GM12872 (cell line): ENCODE results near the gene PRRT3.

ENCODE experiments used
- TF ChIP-seq, protein P1 (sequence below): IDR thresholded peaks from 3 replicates; pipeline ENCODE4 v1.5.1; 2011; ENCODE audit warnings: low read depth, mild to moderate bottlenecking, low read length, moderate library complexity; ENCODE audit not compliant: insufficient read depth

PRRT3 gene

DNA sequence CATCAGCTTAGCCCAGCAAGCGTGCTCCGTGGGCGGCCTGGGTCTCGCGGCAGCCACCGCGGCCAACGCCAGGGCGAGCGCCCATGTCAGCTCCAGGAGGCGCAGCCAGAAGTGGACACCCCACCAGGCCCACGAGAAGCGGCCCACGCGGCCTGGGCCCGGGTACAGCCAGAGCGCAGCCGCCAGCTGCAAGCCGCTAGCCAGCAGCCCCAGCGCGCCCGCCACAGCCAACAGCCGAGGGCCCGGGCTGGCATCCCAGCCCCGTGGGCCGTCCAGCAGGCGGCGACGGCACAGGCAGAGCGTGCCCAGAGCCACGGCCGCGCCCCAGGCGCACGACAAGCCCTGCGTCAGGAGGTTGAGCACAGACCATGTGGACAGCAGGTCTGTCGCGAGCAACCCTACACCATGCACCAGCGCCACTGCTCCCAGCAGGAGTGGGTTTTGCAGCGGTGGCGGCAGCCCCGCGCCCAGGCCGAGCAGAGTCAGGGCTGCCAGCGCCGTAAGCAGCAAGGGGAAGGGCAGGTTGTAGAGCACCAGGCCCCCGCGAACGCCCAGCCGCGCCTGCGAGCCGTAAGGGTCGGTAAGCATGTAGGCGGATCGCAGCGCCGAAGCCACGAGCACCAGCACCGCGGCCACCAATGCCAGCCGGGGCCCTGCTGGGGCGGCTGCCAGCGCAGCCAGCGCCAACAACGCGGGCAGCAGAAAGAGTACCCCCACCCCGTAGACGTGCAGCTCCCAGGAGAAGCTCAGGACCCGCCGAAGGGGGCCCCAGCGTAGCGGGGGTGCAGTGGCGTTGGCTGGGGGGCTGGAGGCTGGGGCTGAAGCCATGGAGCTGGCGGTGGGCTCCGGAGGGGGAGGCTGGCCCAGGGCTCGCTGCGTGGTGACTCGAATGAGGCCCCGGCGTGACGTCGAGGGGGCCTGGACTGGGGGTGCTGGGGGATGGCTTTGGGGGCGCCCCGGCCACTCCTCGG, 4.9 kb downstream of the PRRT3 start:
- TF ChIP-seq, protein P1, sequence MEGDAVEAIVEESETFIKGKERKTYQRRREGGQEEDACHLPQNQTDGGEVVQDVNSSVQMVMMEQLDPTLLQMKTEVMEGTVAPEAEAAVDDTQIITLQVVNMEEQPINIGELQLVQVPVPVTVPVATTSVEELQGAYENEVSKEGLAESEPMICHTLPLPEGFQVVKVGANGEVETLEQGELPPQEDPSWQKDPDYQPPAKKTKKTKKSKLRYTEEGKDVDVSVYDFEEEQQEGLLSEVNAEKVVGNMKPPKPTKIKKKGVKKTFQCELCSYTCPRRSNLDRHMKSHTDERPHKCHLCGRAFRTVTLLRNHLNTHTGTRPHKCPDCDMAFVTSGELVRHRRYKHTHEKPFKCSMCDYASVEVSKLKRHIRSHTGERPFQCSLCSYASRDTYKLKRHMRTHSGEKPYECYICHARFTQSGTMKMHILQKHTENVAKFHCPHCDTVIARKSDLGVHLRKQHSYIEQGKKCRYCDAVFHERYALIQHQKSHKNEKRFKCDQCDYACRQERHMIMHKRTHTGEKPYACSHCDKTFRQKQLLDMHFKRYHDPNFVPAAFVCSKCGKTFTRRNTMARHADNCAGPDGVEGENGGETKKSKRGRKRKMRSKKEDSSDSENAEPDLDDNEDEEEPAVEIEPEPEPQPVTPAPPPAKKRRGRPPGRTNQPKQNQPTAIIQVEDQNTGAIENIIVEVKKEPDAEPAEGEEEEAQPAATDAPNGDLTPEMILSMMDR = no peak

DNA sequence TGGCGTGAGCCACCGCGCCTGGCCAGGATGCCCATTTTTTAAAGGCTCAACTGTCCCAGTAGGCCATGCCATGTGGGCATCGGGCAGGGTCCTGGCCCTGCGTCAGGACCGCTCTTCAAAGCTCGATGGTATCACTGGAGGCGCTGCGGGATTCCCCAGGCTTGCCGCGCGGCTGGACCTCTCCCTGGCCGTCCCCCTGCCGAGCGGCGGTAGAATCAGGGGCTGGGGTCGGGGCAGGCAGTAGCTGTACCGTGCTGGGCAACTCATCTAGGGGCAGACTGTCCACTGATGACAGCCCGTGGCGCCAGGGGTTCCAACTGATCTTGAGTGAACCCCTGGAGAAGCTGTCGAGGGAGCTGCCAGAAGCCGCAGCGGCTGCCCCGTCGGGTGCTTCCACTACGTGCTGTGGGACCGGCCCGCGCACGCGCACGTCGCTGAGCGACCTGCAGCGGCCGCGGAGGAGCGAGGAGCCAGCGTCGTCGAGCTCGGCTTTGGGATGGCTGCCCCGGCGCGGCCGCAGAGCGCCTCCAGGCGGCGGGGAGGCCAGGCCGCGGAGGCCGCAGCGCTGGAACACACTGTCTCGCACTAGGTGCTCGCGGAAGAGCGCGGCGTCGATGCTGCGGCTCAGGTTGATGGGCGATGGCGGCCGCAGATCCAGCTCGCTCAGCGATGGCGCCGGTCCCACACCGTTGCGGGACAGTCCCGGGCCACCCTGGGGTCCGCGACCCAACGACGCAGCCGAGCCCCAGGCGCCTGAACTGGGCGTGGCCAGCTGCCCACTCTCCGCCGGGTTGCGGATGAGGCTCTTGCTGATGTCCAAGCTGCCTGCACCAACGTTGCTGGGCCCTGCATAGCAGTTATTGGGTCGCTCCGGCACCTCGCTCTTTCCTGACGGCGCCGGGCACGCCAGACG, 5.8 kb downstream of the PRRT3 start:
- TF ChIP-seq, protein P1 = no peak

DNA sequence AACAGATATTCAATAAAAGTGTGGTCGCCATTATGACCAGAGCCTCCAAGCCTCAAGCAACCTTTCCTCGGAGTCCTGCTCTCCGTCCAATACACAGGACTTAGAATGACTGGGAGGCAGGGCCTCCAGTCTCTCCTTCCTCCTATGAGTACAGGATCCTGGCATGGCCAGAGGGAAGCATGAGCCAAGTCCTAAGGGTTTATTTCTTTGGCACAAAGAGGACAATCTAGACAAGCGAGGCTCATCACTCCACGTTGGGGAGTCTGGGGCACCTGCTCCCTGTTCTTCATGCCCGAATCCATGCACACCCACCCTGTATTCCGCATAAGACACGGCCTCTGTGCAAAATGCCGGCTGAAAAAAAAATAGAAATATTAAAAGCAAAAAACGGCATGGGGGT, 6.8 kb downstream of the PRRT3 start:
- TF ChIP-seq, protein P1 = no peak

DNA sequence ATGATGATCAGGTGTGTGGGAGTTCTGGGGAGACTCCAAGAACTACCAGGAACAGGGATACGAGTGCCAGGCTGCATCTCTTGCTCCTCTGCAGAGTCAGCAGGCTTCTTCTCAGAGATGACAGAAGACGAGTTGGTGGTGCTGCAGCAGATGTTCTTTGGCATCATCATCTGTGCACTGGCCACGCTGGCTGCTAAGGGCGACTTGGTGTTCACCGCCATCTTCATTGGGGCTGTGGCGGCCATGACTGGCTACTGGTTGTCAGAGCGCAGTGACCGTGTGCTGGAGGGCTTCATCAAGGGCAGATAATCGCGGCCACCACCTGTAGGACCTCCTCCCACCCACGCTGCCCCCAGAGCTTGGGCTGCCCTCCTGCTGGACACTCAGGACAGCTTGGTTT, 7.9 kb downstream of the PRRT3 start:
- TF ChIP-seq, protein P1 = no peak

DNA sequence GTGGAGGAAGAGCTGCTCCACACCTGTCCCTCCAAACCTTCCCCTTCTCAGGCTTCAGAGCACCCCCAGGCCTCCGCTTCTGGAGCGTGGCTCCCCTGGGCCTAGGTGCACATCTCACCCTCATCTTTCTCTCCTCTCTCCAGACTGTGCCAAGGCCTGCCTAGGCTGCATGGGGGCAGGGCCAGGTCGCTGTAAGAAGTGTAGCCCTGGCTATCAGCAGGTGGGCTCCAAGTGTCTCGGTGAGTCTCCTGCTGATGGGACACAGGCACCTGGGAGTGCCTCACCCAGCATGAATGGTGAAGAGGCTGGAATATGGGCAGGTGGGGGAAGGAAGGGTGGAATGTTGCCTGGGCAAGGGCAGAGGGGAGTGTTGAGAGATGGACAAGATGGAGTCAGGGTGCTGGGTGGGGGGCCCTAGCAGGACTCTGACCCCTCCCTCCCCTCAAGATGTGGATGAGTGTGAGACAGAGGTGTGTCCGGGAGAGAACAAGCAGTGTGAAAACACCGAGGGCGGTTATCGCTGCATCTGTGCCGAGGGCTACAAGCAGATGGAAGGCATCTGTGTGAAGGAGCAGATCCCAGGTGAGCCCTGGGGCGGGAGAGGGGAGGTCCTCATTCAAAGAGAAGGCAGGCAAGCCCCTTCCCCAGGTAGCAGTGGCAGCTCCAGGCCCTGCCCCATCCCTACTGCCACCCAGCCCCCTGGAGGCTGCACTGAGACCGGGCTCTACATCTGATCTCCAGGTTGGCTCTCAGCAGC, 9.1 kb downstream of the PRRT3 start:
- TF ChIP-seq, protein P1 = no peak

DNA sequence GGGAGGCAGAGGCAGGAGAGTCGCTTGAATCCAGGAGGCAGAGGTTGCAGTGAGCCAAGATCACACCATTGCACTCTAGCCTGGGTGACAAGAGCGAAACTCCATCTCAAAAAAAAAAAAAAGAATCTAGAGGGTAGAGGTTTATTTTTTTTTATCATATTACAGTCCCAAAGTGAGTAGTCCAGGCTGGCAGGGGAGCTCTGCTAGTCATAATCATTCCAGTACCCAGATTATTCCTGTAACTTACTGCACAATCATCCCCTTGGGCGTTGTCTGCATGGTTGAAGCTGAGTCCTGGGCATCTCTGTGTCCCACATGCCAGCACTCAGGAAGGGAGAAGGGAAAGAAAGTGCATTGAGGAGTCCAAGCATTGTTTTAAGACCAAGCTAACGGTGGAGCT, 10.0 kb downstream of the PRRT3 start:
- TF ChIP-seq, protein P1 = no peak

DNA sequence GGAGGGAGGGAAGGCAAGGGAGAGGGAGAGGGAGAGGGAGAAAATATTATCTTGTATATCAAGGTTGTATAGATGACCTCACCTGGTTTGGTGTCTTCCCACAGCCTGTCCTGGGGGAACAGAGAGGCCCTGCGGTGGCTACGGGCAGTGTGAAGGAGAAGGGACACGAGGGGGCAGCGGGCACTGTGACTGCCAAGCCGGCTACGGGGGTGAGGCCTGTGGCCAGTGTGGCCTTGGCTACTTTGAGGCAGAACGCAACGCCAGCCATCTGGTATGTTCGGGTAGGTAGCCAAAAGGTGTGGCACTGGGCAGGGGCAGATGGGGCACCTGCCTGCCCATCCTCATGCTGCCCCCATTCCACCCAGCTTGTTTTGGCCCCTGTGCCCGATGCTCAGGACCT, 11.5 kb downstream of the PRRT3 start:
- TF ChIP-seq, protein P1 = no peak
